Fibroblast of lung (primary cell): ENCODE measurements around the gene PROK1.

Experiments
- CTCF ChIP-seq, 2 donors: IDR thresholded peaks in 1 of 2; conservative IDR thresholded peaks in 1 of 2; 1 replicate in 1 of 2; 2 replicates in 1 of 2; pipeline ENCODE4 v1.5.1; 2011 to 2012; ENCODE audit warnings: low read length in 2 of 2, control low read depth in 1 of 2, inconsistent platforms in 1 of 2, low read depth in 1 of 2, mild to moderate bottlenecking in 1 of 2
- EZH2 ChIP-seq: IDR thresholded peaks from 2 replicates; pipeline ENCODE4 v1.5.1; 2012; ENCODE audit warnings: low read length, control low read depth, mild to moderate bottlenecking; ENCODE audit errors: missing control alignments

GRCh38 chr1:110452330-110452729, 1.4 kb downstream of the PROK1 start:
- TF ChIP-seq CTCF (conservative IDR thresholded peaks at IDR 0.05 in 1 of 2, IDR thresholded peaks at IDR 0.05 in 1 of 2; ENCODE audit: low read depth in 1 of 2, low read length in 2 of 2) (no peak), EZH2 (no peak)
